A673 (cell line): Measurements from ENCODE around the gene IL23A. TPM values are rescaled to one million over a fixed set of nuclear protein-coding genes. Genes with fewer than 3 reads are reported as not detected.

Experiments used
- BruUV-seq: library from RNA; stranded (reverse); fragments of 400-500 nt; replicated peaks from 2 replicates; lab custom pipeline; 2021; lab: Mats Ljungman, UMichigan
- CTCF ChIA-PET: fragments of 300-600 bp; sonication (Branson Sonifier 250); formaldehyde crosslinking; loops from one replicate; lab custom pipeline; 2022; ENCODE audit warnings: antibody characterized with exemption; lab: Charles Lee
- POLR2A ChIA-PET: fragments of 300-600 bp; sonication (Branson Sonifier 250); formaldehyde crosslinking; loops from one replicate; lab custom pipeline; 2022; ENCODE audit warnings: antibody characterized with exemption; ENCODE audit not compliant: low non-redundant PET; lab: Charles Lee
- DNase-seq: peaks from one replicate; pipeline ENCODE4 v3.0.0-alpha.2; 2015; ENCODE audit warnings: low spot score
- H3K27ac ChIP-seq: fragments of 200-600 bp; sonication (generic); 2 replicates; pipeline ENCODE4 v1.5.1; 2016; ENCODE audit warnings: mixed run types, low read depth, mild to moderate bottlenecking, mixed read lengths, antibody characterized with exemption, low read length; ENCODE audit not compliant: poor library complexity, severe bottlenecking
- H3K27me3 ChIP-seq: fragments of 200-600 bp; sonication (generic); replicated peaks from 2 replicates; pipeline ENCODE4 v1.6.1; 2017; ENCODE audit warnings: mixed run types, low read depth, mild to moderate bottlenecking, mixed read lengths, antibody characterized with exemption, low read length; ENCODE audit not compliant: insufficient read depth, poor library complexity
- H3K36me3 ChIP-seq: fragments of 200-600 bp; sonication (generic); 2 replicates; pipeline ENCODE4 v1.6.1; 2016; ENCODE audit warnings: mixed run types, mild to moderate bottlenecking, mixed read lengths, antibody characterized with exemption, low read length; ENCODE audit not compliant: insufficient read depth, poor library complexity, severe bottlenecking
- H3K4me1 ChIP-seq: fragments of 200-600 bp; sonication (generic); 2 replicates; pipeline ENCODE4 v1.6.1; 2017; ENCODE audit warnings: mixed run types, mild to moderate bottlenecking, mixed read lengths, antibody characterized with exemption, low read length; ENCODE audit not compliant: insufficient read depth, poor library complexity, severe bottlenecking
- H3K4me3 ChIP-seq: fragments of 200-600 bp; sonication (generic); 2 replicates; pipeline ENCODE4 v1.5.1; 2016; ENCODE audit warnings: low read depth, mixed run types, mild to moderate bottlenecking, mixed read lengths, low read length; ENCODE audit not compliant: poor library complexity, severe bottlenecking
- H3K9me3 ChIP-seq: fragments of 200-600 bp; sonication (generic); 2 replicates; pipeline ENCODE4 v1.6.1; 2016; ENCODE audit warnings: mixed run types, low read depth, mild to moderate bottlenecking, mixed read lengths, antibody characterized with exemption, low read length; ENCODE audit not compliant: poor library complexity, severe bottlenecking
- CTCF ChIP-seq: fragments of 300-800, 200-600 bp; sonication (generic); conservative IDR thresholded peaks from 2 replicates; pipeline ENCODE4 v1.5.1; 2017; ENCODE audit warnings: low read depth, mild to moderate bottlenecking, antibody characterized with exemption, low read length, moderate library complexity, mixed read lengths
- EZH2 ChIP-seq: fragments of 200-600 bp; sonication (generic); IDR thresholded peaks from 2 replicates; pipeline ENCODE4 v1.6.1; 2017; ENCODE audit warnings: borderline replicate concordance, low read depth, mild to moderate bottlenecking, mixed read lengths, antibody characterized with exemption, low read length; ENCODE audit not compliant: poor library complexity, severe bottlenecking
- intact Hi-C: fragments of 100-400 bp; cut with micrococcal nuclease; formaldehyde crosslinking; loops from one replicate; pipeline ENCODE4 v1.10.0; 2022; ENCODE audit not compliant: unreplicated experiment
- total RNA-seq: library from RNA; stranded (reverse); gene quantifications from 2 replicates; pipeline ENCODE4 v1.2.3, GENCODE V29; 2021

IL23A gene
- total RNA-seq, 1 experiment from 2014 or later, result not detected

DNA sequence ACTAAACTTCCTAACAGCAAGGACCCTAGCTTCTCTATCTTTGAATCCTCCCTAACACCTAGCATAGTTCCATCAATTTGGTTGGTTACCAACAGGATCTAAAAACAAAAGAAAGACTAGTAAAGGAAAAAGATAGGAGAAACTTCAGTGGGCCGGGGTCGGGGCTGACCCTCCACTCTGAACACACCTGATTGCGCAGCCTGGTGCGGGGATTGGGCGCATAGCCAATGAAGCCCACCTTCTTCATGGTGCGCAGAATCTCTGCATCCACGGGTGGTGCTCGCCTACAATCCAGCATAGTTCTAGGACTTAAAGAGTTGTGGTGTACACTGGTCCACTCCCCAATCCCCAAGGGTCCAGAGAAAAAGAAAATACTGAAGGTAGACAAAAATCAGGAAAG is 12.6 kb upstream of the IL23A start:
- H3K4me1 ChIP-seq, result no peaks in the 10 kb centered on the region
- CTCF ChIA-PET, result interaction anchor here (0.6 kb wide), 1 partner anchor 68 kb away, joined by 3 read pairs; the partner anchor contains the start of gene ANKRD52
- no TSS peak for BruUV-seq
- H3K27ac ChIP-seq, result no peak overlapping the region
- peaks cover 49% of the 10 kb centered on the region for H3K36me3 ChIP-seq
- no peaks in the 10 kb centered on the region for H3K27me3 ChIP-seq
- DNase-seq, result no peak
- TF ChIP-seq EZH2 (no peak), CTCF (no peak)
- H3K9me3 ChIP-seq, result no peaks in the 10 kb centered on the region
- intact Hi-C loops, result no loop called here
- H3K4me3 ChIP-seq, result no peak overlapping the region
- POLR2A ChIA-PET, result no interaction called here

- intact Hi-C loops, result no loop called here
- CTCF ChIA-PET, result no interaction called here
- no peak for TF ChIP-seq EZH2
- no peak for TF ChIP-seq CTCF
- POLR2A ChIA-PET, result no interaction called here
- Histone ChIP-seq H3K36me3 (peaks cover 49% of the 10 kb centered on the region), H3K27ac (no peak overlapping the region), H3K4me3 (no peak overlapping the region), H3K9me3 (no peaks in the 10 kb centered on the region), H3K27me3 (no peaks in the 10 kb centered on the region), H3K4me1 (no peaks in the 10 kb centered on the region)
- DNase-seq, result no peak
- no TSS peak for BruUV-seq
Observed at GRCh38 chr12:56326533-56326932, 12.2 kb upstream of the IL23A start.

DNA sequence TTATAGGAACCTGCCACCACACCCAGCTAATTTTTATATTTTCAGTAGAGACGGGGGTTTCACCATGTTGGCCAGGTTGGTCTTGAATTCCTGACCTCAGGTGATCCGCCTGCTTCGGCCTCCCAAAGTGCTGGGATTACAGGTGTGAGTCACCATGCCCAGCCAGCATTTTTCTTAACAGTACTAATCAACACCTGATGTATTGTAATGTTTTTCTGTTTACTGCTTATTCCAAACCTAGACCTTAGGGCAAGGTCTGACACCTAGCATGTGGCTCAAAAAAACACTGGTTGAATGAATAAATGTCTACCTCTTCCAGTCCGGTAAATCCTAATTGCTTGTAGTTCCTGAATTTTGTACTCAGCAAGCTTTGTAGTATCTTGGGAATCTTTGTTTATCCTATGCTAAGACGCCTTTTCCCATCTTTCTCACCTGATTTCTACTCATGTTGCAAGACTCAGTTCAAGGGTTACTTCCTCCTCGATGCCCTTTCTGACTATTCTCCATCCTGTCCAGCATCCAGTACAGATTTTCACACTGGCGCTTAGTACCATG is 7.7 kb upstream of the IL23A start:
- DNase-seq, result no peak
- intact Hi-C loops, result no loop called here
- peaks cover 13% of the 10 kb centered on the region for H3K36me3 ChIP-seq
- H3K27ac ChIP-seq, result no peak overlapping the region
- no peak overlapping the region for H3K4me3 ChIP-seq
- POLR2A ChIA-PET, result interaction anchor here (0.6 kb wide), 1 partner anchor 10 kb away, joined by 22 read pairs; no protein-coding TSS in a partner anchor
- H3K27me3 ChIP-seq, result no peaks in the 10 kb centered on the region
- CTCF ChIA-PET, result no interaction called here
- BruUV-seq, result no TSS peak
- no peaks in the 10 kb centered on the region for H3K9me3 ChIP-seq
- H3K4me1 ChIP-seq, result peaks cover 7% of the 10 kb centered on the region
- TF ChIP-seq EZH2 (no peak), CTCF (no peak)
